H1 (cell line): ENCODE results near the gene PCNX3. TPM values are rescaled to one million over a fixed set of nuclear protein-coding genes. Genes with fewer than 3 reads are reported as not detected.

Source experiments
- BRCA1 ChIP-seq: IDR thresholded peaks from 2 replicates; pipeline ENCODE4 v1.6.1; 2012; ENCODE audit warnings: low read depth, low read length, improper control_type of control experiment
- GABPA ChIP-seq: IDR thresholded peaks from 2 replicates; pipeline ENCODE4 v1.6.1; 2011; ENCODE audit warnings: mild to moderate bottlenecking, low read length, moderate library complexity, borderline replicate concordance; ENCODE audit not compliant: insufficient read depth
- polyA plus RNA-seq, 7 experiments: library from polyadenylated mRNA; depleted of rRNA in 3 of 7; stranded (reverse) in 5 of 7; unstranded in 2 of 7; fragments of >200 nt in 5 of 7; fragments of 200-250 nt in 2 of 7; gene quantifications; 1 replicate in 5 of 7; 2 replicates in 1 of 7; 4 replicates in 1 of 7; pipeline versions ENCODE4 v1.2.1 to v1.2.3, GENCODE V29; 2011 to 2013; ENCODE audit warnings: missing spikeins in 2 of 7, mixed read lengths in 2 of 7
- total RNA-seq: library from RNA; stranded (reverse); fragmentation: NEBNext Ultra II Directional; extraction: Animal tissue kit (Norgen Biotek cat#: 25700); gene quantifications from 2 replicates; pipeline ENCODE4 v1.2.1, GENCODE V29; 2021

The PCNX3 gene
- total and polyA plus RNA-seq, 2 of the 8 experiments (the other 6 are each of a cell fraction or from before 2014, with no cell fraction given), result 27.2 to 38.8 TPM

GRCh38 chr11:65648997-65649493 lies 33.5 kb downstream of the PCNX3 start (continued):
- TF ChIP-seq BRCA1 (no peak), GABPA (no peak)
- TF ChIP-seq, all 59 proteins: peak for 0
